M059J (cell line): ENCODE data around the gene SLC38A2. TPM values are rescaled to one million over a fixed set of nuclear protein-coding genes. Genes with fewer than 3 reads are reported as not detected.

Experiments used
- DNase-seq: peaks from one replicate; pipeline ENCODE4 v3.0.0-alpha.2; 2012; ENCODE audit warnings: low read depth
- total RNA-seq: library from RNA; depleted of rRNA; stranded (reverse); fragments of >200 nt; shearing (Covaris generic); gene quantifications from 2 replicates; pipeline ENCODE4 v1.2.3, GENCODE V29; 2014; rRNA removed

SLC38A2 gene
- total RNA-seq, 1 experiment from 2014 or later, result 447 TPM

GRCh38 chr12:46318037-46318436 is 54.5 kb downstream of the SLC38A2 start:
- no peak for DNase-seq

Other genes starting within 250 kb of the SLC38A2 start
- 43.7 and 49.7 TPM in 2 replicates for gene SLC38A1, start 103.7 kb downstream of the SLC38A2 start, total RNA-seq